T-cell (primary cell): Measurements from ENCODE around the gene PGLYRP2. TPM values are rescaled to one million over a fixed set of nuclear protein-coding genes. Genes with fewer than 3 reads are reported as not detected.

Source experiments
- ATAC-seq, 4 experiments: fragments of 200-7000 bp in 3 of 4; fragments of 150-1000 bp in 1 of 4; cut with Tn5 transposase; replicated peaks in 1 of 4; 1 replicate in 3 of 4; 2 replicates in 1 of 4; pipeline ENCODE4 v1.10.0; 2021; ENCODE audit warnings: moderate library complexity in 3 of 4, mild to moderate bottlenecking in 2 of 4, moderate number of reproducible peaks in 1 of 4
- CTCF ChIA-PET, 2 donors: fragments of 300-600 bp; sonication (Branson Sonifier 250); formaldehyde crosslinking; loops; one replicate each; lab custom pipeline; 2022; ENCODE audit warnings: antibody characterized with exemption in 2 of 2; lab: Charles Lee
- POLR2A ChIA-PET, 2 donors: fragments of 300-600 bp; sonication (Branson Sonifier 250); formaldehyde crosslinking; loops; one replicate each; lab custom pipeline; 2022; ENCODE audit warnings: antibody characterized with exemption in 2 of 2; lab: Charles Lee
- DNase-seq, 35 experiments: peaks; one replicate each; pipeline versions ENCODE4 v3.0.0 to v3.0.0-alpha.2; 2013 to 2023
- H3K27ac ChIP-seq: one replicate; pipeline ENCODE4 v1.5.1; 2013; ENCODE audit warnings: low read length
- H3K27me3 ChIP-seq, 2 experiments: replicated peaks in 1 of 2; 1 replicate in 1 of 2; 2 replicates in 1 of 2; pipeline versions ENCODE4 v1.6.1 to v1.7.0; 2013; ENCODE audit warnings: low read length in 1 of 2, mixed read lengths in 1 of 2; ENCODE audit not compliant: control insufficient read depth in 2 of 2, insufficient read depth in 2 of 2; ENCODE audit errors: extremely low read depth in 1 of 2
- H3K36me3 ChIP-seq, 2 donors: 1 replicate in 1 of 2; 2 replicates in 1 of 2; pipeline versions ENCODE4 v1.6.1 to v1.7.0; 2013; ENCODE audit warnings: low read length in 1 of 2; ENCODE audit not compliant: control insufficient read depth in 2 of 2, insufficient read depth in 1 of 2; ENCODE audit errors: extremely low read depth in 1 of 2
- H3K4me1 ChIP-seq, 2 experiments: 1 replicate in 1 of 2; 2 replicates in 1 of 2; pipeline versions ENCODE4 v1.6.1 to v1.7.0; 2013; ENCODE audit warnings: low read length in 2 of 2, mixed read lengths in 1 of 2; ENCODE audit not compliant: insufficient read depth in 2 of 2, control insufficient read depth in 1 of 2; ENCODE audit errors: extremely low read depth in 1 of 2
- H3K4me3 ChIP-seq, 2 donors: 1 replicate in 1 of 2; 2 replicates in 1 of 2; pipeline versions ENCODE4 v1.5.1 to v1.7.0; 2013; ENCODE audit warnings: mild to moderate bottlenecking in 2 of 2, low read length in 1 of 2, moderate library complexity in 1 of 2; ENCODE audit not compliant: control insufficient read depth in 1 of 2; ENCODE audit errors: extremely low read depth in 1 of 2
- H3K9me3 ChIP-seq: 2 replicates; pipeline ENCODE4 v1.7.0; 2013
- H3K27ac Mint-ChIP-seq, 2 donors: one replicate each; pipeline ENCODE4 v1.8.0; 2020 to 2021; ENCODE audit warnings: mild to moderate bottlenecking in 2 of 2, mixed read lengths in 2 of 2
- H3K27me3 Mint-ChIP-seq, 2 donors: one replicate each; pipeline ENCODE4 v1.8.0; 2021 to 2022; ENCODE audit warnings: mixed read lengths in 2 of 2
- H3K36me3 Mint-ChIP-seq: one replicate; pipeline ENCODE4 v1.8.0; 2021; ENCODE audit warnings: mixed read lengths
- H3K4me1 Mint-ChIP-seq, 3 donors: one replicate each; pipeline ENCODE4 v1.8.0; 2020 to 2022; ENCODE audit warnings: mixed read lengths in 3 of 3, mild to moderate bottlenecking in 1 of 3
- H3K4me3 Mint-ChIP-seq, 3 donors: one replicate each; pipeline ENCODE4 v1.8.0; 2020 to 2022; ENCODE audit warnings: mild to moderate bottlenecking in 3 of 3, mixed read lengths in 3 of 3, moderate library complexity in 3 of 3
- H3K9me3 Mint-ChIP-seq, 3 donors: one replicate each; pipeline ENCODE4 v1.8.0; 2020 to 2022; ENCODE audit warnings: mixed read lengths in 3 of 3
- WGBS: methylation state at CpG from one replicate; pipeline ENCODE4 v1.1.5; 2013; ENCODE audit warnings: missing lambda C conversion rate; ENCODE audit not compliant: insufficient coverage; 5-methylcytosine and 5-hydroxymethylcytosine counted together
- total RNA-seq, 35 experiments: library from RNA in 6 of 35; stranded (reverse) in 6 of 35; fragments of 120-200 nt in 1 of 35; gene quantifications; one replicate each; pipeline versions ENCODE4 v1.2.1 to v1.2.4 and lab custom pipeline; 2013 to 2026

Gene PGLYRP2
- total RNA-seq, 5 donors from 2014 or later (not counting 1 experiment from before 2014, with no cell fraction given) = 0.13 to 1.3 (median 0.72) TPM

DNA sequence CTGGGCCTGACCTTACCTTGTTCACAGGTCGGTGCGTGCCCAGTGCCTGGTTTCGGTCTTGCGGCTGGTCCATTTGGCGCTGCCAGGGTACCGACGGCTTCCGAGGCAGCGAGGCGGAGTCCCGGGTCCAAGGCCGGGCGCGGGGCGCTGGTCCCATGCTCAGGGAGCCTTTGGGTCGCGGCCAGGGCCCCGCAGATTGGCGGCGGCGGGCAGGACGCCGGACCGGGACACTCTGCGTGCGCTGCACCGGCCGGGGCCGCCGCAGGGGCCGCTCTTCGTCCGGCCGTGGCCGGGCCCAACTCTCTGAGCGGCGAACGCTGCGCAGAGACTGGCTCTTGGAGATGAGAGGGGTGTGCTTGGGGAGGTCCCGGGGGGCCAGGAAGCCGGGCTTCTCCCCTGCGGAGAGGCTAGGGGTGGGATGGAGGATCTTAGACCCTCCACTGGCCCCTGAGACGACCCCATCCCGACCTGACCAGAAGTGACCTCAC lies 26.2 kb downstream of the PGLYRP2 start:
- peaks cover 34 to 61% of the 10 kb centered on the region in 2 donors for H3K36me3 ChIP-seq
- H3K27me3 Mint-ChIP-seq = no peaks in the 10 kb centered on the region
- H3K36me3 Mint-ChIP-seq = peaks cover 35% of the 10 kb centered on the region
- POLR2A ChIA-PET = interaction anchor here in 1 of 2 donors (0.6 kb wide), 1 partner anchor 10 kb away, joined by 10 read pairs; no protein-coding TSS in a partner anchor
- WGBS = over 99% methylated on average over 26 of the region's 44 CpGs
- DNase-seq (no peak), ATAC-seq (no peak)
- peaks cover 0 to 2% of the 10 kb centered on the region in 2 experiments for H3K27me3 ChIP-seq
- H3K9me3 ChIP-seq = no peaks in the 10 kb centered on the region
- no peak overlapping the region for H3K4me3 Mint-ChIP-seq
- CTCF ChIA-PET = no interaction called here
- H3K4me1 ChIP-seq = peaks cover 0 to 54% of the 10 kb centered on the region in 2 experiments
- no peaks in the 10 kb centered on the region for H3K9me3 Mint-ChIP-seq
- H3K4me3 ChIP-seq = no peak overlapping the region
- H3K27ac ChIP-seq = no peak overlapping the region
- H3K4me1 Mint-ChIP-seq = peaks cover 33 to 43% (median 38%) of the 10 kb centered on the region in 3 donors
- H3K27ac Mint-ChIP-seq = no peak overlapping the region

DNA sequence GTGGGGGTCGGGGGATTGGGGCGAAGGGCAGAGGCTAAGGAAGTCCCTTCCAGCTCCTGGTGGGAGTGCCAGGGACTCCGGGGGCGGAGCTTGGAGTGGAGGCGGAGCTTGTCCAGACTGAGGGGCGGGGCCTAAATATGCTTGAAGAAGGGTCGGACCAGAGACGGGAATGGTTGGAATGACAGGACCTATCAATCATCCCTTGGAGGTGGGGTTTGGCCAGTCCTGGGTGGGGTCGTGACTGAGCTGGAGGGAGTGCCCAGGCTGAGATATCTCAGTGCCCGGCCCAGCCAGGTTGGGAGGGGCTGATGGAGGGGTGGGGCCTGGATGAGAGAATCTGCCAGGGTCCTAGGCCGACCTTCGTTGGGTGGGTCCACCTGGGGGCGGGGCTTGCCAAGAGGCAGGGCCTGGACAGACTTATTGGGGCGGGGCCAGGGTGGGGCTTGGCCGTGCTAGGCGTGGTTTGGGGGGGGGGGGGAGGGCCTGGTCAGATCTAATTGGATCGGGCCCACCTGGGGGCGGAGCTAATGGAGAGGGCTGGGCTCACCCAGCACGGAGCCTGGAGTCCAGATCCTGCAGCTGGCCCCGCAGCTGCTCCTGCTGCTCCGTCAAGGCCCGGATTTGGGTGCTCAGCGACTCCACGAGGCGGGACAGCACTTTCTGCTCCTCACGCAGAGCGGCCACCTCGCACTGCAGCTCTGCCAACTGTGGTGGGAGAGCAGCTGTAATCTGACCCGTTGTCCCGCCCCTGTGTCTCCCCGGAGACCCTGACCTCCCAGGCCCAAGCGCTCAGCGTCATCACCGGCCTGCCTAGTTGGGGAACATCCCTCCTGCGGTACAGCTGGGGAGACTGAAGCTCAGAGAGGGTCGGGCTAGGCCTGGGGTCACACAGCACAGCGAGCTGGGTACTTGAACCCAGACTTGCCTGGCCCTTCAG lies 26.9 kb downstream of the PGLYRP2 start:
- POLR2A ChIA-PET = interaction anchor here in 1 of 2 donors (0.6 kb wide), 1 partner anchor 19 kb away, joined by 3 read pairs; no protein-coding TSS in a partner anchor
- no peak overlapping the region for H3K4me3 Mint-ChIP-seq
- 95% methylated on average over 26 of the region's 37 CpGs for WGBS
- ATAC-seq (no peak), DNase-seq (peak in 3 of 35 experiments; percentile 22 to 43 (median 34))
- H3K27ac Mint-ChIP-seq = peak overlapping the region in 1 of 2 donors; percentile 34
- Histone ChIP-seq H3K9me3 (no peaks in the 10 kb centered on the region), H3K27me3 (peaks cover 0 to 2% of the 10 kb centered on the region in 2 experiments), H3K27ac (no peak overlapping the region), H3K4me1 (peaks cover 0 to 51% of the 10 kb centered on the region in 2 experiments), H3K4me3 (no peak overlapping the region), H3K36me3 (peaks cover 29 to 56% of the 10 kb centered on the region in 2 donors)
- H3K27me3 Mint-ChIP-seq = no peaks in the 10 kb centered on the region
- H3K36me3 Mint-ChIP-seq = peaks cover 31% of the 10 kb centered on the region
- H3K4me1 Mint-ChIP-seq = peaks cover 33 to 43% (median 38%) of the 10 kb centered on the region in 3 donors
- no peaks in the 10 kb centered on the region for H3K9me3 Mint-ChIP-seq
- CTCF ChIA-PET = no interaction called here

DNA sequence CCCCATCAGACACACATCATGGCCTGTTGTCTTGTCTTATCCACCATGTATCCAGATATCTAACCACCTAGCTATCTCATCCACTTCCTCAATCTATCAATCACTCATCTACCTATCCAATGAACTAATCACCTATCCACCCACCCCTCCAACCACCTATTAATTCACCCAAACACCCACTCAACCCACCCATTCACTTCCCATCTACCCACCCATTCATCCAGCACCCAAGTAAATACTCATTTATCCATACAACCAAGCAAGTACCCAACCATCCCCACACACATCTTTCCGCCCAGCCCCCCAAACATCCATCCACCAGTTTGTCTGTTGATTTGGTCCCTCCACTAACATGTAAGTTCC lies 28.8 kb downstream of the PGLYRP2 start:
- Mint-ChIP-seq H3K27me3 (no peaks in the 10 kb centered on the region), H3K27ac (peak overlapping the region; percentile 96 to 97), H3K4me1 (peaks cover 30 to 38% (median 38%) of the 10 kb centered on the region in 3 donors), H3K4me3 (peak overlapping the region; percentile 72 to 84 (median 81)), H3K9me3 (no peaks in the 10 kb centered on the region), H3K36me3 (peaks cover 31% of the 10 kb centered on the region)
- Histone ChIP-seq H3K9me3 (no peaks in the 10 kb centered on the region), H3K36me3 (peaks cover 26 to 43% of the 10 kb centered on the region in 2 donors), H3K27ac (peak overlapping the region; percentile 78), H3K4me1 (peaks cover 0 to 38% of the 10 kb centered on the region in 2 experiments), H3K27me3 (peaks cover 0 to 2% of the 10 kb centered on the region in 2 experiments), H3K4me3 (no peak overlapping the region)
- ATAC-seq (no peak), DNase-seq (no peak)
- WGBS = 100% methylated on average over 1 of the region's 1 CpG
- POLR2A ChIA-PET = interaction anchor here in 1 of 2 donors (0.5 to 0.6 kb wide), 2 partner anchors 32 to 92 kb away, joined by 3 to 4 read pairs; partner anchors contain the start of gene AKAP8L
- CTCF ChIA-PET = interaction anchor here in 1 of 2 donors (1.2 kb wide), 1 partner anchor 13 kb away, joined by 3 read pairs; no protein-coding TSS in a partner anchor

DNA sequence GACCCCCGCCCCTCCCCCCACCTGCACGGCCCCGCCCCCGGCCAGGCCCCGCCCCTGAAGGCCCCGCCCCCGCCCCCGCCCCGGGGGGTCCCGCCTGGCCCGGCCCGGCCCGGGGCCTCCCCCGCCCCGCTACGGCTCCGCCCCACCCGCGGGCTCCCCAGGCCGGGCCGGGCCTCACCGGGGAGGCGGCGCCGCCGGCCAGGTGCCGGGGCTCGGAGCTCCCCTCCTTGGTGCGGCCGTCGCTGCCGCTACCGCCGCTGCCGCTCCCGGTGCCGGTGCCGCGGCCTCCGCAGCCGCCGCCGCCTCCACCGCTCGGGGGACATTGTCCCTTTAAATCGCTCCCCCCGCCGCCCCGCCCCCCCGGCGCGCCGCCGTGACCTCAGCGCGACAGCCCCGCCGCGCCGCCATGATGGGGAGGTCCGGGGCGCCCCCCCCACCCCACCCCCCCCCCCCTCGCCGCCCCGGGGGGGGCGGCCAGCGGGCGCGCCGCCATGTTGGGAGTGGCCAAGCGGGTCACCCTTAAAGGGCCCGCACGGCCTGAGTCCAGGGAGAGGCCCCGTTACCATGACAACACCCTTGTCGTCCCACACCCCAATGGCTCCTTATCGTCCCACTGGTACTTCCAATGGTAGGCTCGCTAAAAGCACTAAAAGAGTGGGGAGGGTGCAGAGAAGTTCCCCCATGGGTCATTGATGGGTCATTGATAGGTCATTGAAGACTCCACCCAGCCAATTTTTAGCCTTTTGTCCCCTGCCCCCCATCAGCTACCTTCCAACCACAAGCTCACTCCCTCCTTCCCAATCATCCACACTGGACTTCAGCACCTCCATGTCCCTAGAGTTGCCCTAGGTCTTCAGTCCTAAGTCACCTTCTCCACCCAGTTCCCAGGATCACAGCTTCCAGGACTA lies 29.4 kb downstream of the PGLYRP2 start, which contains the start of gene WIZ:
Gene WIZ (minus strand): TSS at position 337 of the 908 bp plus-strand sequence. CDS start 1,649 bp downstream, outside the sequence.
- Histone ChIP-seq H3K9me3 (no peaks in the 10 kb centered on the region), H3K4me3 (peak within 1 kb of the TSS; percentile 42 to 45), H3K36me3 (peaks cover 22 to 37% of the 10 kb centered on the region in 2 donors), H3K27ac (peak within 1 kb of the TSS; percentile 78), H3K4me1 (peaks cover 0 to 38% of the 10 kb centered on the region in 2 experiments), H3K27me3 (peaks cover 0 to 2% of the 10 kb centered on the region in 2 experiments)
- H3K36me3 Mint-ChIP-seq = peaks cover 24% of the 10 kb centered on the region
- H3K27me3 Mint-ChIP-seq = no peaks in the 10 kb centered on the region
- ChIA-PET POLR2A (interaction anchor here in 1 of 2 donors (0.6 kb wide), 1 partner anchor 31 kb away, joined by 3 read pairs; the partner anchor contains the start of gene AKAP8L), CTCF (interaction anchor here in 1 of 2 donors (1.2 kb wide), 1 partner anchor 14 kb away, joined by 3 read pairs; no protein-coding TSS in a partner anchor)
- DNase-seq (peak; percentile 74 to 90 (median 83)), ATAC-seq (peak; percentile 80 to 88 (median 84))
- WGBS = under 1% methylated on average over 29 of the region's 77 CpGs
- no peaks in the 10 kb centered on the region for H3K9me3 Mint-ChIP-seq
- peaks cover 24 to 33% (median 32%) of the 10 kb centered on the region in 3 donors for H3K4me1 Mint-ChIP-seq
- H3K27ac Mint-ChIP-seq = peak within 1 kb of the TSS; percentile 96 to 97
- peak within 1 kb of the TSS; percentile 72 to 84 (median 81) for H3K4me3 Mint-ChIP-seq

DNA sequence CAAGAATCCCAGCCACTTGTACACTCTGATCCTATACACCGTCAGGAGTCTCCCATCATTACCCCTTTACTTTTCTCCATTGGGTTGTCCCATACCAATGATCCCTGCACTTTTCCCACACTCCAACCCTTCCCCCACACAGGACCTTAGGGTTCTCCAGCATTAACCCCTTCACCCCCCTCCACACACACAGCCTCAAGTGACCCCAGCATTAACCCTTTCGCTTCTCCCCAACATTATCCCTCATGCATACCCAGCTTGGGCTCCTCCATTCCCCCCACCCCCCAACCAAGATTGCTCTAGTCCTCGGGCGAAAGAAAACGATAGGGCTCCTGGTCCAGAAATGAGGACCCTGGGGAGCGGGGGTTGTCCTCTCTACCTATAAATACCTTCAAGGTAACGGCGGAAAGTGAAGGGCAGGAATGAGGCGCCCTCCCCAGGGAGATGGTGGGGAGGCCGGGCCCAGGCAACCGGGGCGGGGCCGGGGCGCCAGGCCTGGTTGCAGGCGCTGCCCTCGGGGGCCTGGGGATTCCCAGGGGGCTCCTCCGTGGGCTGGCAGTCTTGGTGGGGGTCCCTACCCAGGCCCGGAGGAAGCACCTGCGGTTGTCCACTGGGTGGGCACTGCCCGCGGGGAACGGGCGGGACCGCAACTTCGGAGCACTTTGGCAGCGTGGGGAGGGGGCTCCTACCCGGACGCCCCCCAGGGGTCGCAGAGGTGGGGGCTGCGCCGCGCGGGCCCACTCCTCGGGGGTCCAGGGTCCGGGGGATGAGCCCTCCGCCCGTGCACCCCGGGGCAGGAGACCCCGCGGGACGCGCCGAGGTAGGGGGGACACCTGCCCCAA lies 30.3 kb downstream of the PGLYRP2 start:
- peaks cover 19% of the 10 kb centered on the region for H3K36me3 Mint-ChIP-seq
- POLR2A ChIA-PET = no interaction called here
- peak overlapping the region; percentile 42 to 45 for H3K4me3 ChIP-seq

More for the DNA sequence above, 30.3 kb downstream of the PGLYRP2 start:
- Mint-ChIP-seq H3K27ac (peak overlapping the region; percentile 24 to 82), H3K9me3 (no peaks in the 10 kb centered on the region), H3K4me1 (peaks cover 24 to 27% (median 26%) of the 10 kb centered on the region in 3 donors), H3K27me3 (no peaks in the 10 kb centered on the region), H3K4me3 (peak overlapping the region; percentile 69 to 76 (median 69))
- peak in 1 of 35 experiments; percentile 21 for DNase-seq
- peaks cover 0 to 2% of the 10 kb centered on the region in 2 experiments for H3K27me3 ChIP-seq
- 7% methylated on average over 28 of the region's 43 CpGs for WGBS
- no peak overlapping the region for H3K27ac ChIP-seq
- ATAC-seq = peak in 1 of 4 experiments; percentile 13
- peaks cover 17 to 28% of the 10 kb centered on the region in 2 donors for H3K36me3 ChIP-seq
- CTCF ChIA-PET = no interaction called here
- H3K4me1 ChIP-seq = peaks cover 0 to 32% of the 10 kb centered on the region in 2 experiments
- no peaks in the 10 kb centered on the region for H3K9me3 ChIP-seq
